Suprapubic skin (tissue), 3 donors: ENCODE measurements around the gene DSCAML1.

Source experiments
- POLR2A ChIP-seq, 2 donors: fragments of 450-650 bp; IDR thresholded peaks; one replicate each; pipeline ENCODE4 v1.6.1; 2017; ENCODE audit warnings: antibody characterized with exemption in 2 of 2, mild to moderate bottlenecking in 2 of 2, moderate library complexity in 2 of 2
- TF ChIP-seq, protein P1 (sequence below), 2 donors: fragments of 200-600 bp in 1 of 2; fragments of 450-650 bp in 1 of 2; sonication (generic) in 1 of 2; IDR thresholded peaks; one replicate each; pipeline ENCODE4 v1.5.1; 2016 to 2019; ENCODE audit warnings: antibody characterized with exemption in 2 of 2, mild to moderate bottlenecking in 1 of 2, moderate library complexity in 1 of 2

DNA sequence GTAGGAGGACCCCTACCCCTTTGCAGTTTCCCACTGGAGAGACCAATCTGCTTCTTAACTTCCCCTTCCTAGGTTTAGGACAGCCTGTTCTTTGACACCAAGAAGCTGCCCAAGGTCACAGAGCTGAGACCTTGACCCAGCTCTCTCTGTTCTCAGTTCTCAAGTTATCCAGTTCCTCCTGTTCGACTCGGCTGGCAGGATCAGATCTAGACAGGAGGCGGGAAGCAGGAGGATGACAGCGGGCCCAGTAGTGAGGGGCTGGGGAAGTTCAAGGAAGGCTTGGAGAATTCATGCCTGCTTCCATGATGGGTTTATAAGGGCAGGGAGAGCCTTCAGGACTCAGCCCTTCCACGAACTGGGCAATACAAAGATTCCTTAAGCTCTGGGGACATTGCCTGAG, 210.6 kb downstream of the DSCAML1 start:
- no peak for TF ChIP-seq POLR2A (IDR thresholded peaks at IDR 0.05)
- TF ChIP-seq, protein P1, sequence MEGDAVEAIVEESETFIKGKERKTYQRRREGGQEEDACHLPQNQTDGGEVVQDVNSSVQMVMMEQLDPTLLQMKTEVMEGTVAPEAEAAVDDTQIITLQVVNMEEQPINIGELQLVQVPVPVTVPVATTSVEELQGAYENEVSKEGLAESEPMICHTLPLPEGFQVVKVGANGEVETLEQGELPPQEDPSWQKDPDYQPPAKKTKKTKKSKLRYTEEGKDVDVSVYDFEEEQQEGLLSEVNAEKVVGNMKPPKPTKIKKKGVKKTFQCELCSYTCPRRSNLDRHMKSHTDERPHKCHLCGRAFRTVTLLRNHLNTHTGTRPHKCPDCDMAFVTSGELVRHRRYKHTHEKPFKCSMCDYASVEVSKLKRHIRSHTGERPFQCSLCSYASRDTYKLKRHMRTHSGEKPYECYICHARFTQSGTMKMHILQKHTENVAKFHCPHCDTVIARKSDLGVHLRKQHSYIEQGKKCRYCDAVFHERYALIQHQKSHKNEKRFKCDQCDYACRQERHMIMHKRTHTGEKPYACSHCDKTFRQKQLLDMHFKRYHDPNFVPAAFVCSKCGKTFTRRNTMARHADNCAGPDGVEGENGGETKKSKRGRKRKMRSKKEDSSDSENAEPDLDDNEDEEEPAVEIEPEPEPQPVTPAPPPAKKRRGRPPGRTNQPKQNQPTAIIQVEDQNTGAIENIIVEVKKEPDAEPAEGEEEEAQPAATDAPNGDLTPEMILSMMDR (IDR thresholded peaks at IDR 0.05) = no peak
